ENCODE measurements around the gene SLC25A51.

The SLC25A51 gene

DNA sequence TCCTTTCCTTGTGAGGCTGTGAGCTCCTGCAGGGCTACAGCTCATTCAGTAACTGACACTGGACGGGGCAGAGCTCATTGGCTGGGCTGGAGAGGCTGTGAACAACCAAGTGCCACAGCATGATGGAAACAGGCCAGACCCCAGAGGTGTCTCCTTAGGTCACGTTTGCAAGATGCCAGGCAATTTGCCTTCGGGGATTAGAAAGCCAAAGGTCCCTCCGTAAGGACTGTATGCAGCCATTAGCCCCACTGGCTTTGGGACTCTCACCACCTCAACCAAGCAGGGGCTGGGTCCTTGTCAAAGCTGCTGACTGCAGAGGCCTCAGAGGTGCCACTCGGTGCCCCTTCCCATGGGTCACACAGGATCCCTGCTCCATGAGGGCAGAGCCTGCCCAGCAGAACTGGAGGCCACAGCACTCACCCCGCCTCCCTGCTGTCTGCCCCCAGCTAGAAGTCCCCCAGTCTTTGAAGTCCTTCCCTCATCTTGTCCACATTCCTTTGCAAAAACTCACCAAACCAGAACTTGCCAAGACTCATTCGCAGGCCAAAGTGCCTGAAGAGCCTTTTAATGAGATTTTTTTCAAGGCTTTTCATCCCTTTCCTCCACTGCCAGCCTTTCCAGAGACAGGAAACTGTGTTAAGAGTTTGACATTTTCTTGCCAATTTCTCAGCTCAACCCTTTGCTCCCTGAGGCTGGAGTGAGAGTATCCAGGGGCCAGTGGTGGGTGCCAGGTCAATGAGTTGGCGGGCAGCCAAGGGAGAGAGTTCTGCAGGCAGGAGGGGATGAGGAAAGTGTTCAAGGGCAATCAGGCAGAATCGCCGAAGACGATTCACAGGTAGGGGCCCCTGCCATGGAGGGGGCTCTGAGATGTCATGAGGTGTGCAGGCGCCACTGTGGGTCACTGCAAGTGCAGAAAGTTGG is 39.7 kb upstream of the SLC25A51 start:
- no peak overlapping the region for H3K4me3 ChIP-seq (ENCODE audit: low read length)
- TF ChIP-seq, protein P1, sequence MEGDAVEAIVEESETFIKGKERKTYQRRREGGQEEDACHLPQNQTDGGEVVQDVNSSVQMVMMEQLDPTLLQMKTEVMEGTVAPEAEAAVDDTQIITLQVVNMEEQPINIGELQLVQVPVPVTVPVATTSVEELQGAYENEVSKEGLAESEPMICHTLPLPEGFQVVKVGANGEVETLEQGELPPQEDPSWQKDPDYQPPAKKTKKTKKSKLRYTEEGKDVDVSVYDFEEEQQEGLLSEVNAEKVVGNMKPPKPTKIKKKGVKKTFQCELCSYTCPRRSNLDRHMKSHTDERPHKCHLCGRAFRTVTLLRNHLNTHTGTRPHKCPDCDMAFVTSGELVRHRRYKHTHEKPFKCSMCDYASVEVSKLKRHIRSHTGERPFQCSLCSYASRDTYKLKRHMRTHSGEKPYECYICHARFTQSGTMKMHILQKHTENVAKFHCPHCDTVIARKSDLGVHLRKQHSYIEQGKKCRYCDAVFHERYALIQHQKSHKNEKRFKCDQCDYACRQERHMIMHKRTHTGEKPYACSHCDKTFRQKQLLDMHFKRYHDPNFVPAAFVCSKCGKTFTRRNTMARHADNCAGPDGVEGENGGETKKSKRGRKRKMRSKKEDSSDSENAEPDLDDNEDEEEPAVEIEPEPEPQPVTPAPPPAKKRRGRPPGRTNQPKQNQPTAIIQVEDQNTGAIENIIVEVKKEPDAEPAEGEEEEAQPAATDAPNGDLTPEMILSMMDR (conservative IDR thresholded peaks at IDR 0.05; ENCODE audit: low read length), result no peak
- DNase-seq (ENCODE audit: low read depth), result peak; percentile 95

DNA sequence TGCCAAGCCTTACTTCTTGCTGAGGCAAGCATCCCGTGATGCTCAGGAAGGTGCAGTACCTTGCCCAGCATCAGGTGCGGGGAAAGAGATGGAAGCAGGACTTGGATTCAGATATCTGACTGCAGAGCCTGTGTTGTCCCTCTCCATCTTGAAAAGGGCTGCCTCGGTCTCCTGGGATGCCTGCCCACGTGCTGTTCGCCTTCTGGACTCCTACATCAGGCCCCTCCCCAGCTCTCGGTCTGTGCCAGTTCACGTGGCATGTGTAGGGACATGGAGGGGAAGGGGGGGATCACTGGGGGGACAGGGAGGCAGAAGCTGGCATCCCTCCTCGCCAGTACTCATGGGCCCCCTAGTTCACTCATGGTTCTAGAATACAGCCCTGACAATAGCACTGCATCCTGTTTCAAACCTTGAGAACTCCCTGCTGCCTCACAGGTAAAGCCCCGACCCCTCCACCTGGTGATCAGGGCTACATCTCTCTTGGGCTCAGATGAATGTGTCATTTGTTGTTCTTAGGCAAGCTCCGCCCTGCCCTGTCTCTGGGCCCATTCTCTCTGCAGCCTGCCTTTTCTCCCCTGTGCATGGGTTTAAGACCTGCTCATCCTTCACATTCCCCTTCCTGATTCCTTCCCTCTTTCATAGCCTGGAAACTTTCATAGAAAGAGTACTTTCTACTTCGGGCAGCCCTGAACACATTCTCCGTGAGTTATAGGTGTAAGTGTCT is 38.9 kb upstream of the SLC25A51 start:
- no peak overlapping the region for H3K4me3 ChIP-seq (ENCODE audit: low read length)
- no peak for DNase-seq (ENCODE audit: low read depth)
- TF ChIP-seq, protein P1 (conservative IDR thresholded peaks at IDR 0.05; ENCODE audit: low read length), result no peak

DNA sequence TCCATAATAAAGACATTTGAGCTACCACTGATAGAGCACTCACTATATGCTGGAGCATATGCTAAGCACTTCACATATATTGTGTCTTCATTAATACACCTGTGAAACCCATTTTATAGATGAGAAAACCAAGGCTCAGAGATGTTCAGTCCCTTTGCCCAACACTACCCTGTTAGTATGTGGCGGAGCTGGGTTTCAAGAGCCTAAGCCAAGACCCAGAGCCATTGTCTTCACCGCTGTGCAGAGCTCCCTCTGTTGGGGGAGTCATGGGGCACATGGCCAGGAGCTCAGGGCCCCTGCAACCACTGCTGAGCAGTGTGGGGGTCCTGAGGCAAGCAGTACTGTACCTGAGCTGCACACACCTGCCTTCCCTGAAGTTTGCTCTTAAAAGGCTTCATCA is 37.3 kb upstream of the SLC25A51 start:
- DNase-seq (ENCODE audit: low read depth), result no peak
- TF ChIP-seq, protein P1 (conservative IDR thresholded peaks at IDR 0.05; ENCODE audit: low read length), result no peak
- H3K4me3 ChIP-seq (ENCODE audit: low read length), result no peak overlapping the region

DNA sequence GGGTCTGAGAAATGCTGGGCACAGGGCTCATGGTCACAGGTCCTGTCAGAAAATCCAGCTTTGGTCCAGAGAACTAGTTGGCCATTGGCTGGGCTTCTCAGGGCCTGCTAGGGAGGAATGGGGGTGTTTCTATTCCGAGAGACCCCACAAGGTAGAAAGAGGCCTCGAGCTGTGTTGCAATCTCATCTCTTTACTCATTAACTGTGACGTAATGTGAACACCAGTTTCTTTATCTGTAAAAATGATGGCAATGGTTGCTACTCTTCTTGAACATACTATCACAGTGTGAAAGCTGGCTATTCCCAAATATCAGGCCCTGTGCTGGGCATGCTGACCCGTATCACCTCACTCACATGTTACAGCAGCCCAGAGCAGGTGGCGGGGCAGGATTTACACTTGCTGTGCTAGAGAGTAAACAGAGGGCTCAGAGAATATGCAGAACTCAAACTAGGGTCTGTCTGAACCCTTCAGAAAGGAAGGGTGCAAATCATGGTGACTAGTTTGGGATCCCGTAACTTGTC is 35.7 kb upstream of the SLC25A51 start:
- no peak for DNase-seq (ENCODE audit: low read depth)
- no peak overlapping the region for H3K4me3 ChIP-seq (ENCODE audit: low read length)
- TF ChIP-seq, protein P1 (conservative IDR thresholded peaks at IDR 0.05; ENCODE audit: low read length), result no peak

GRCh38 chr9:37938121-37938891 is 34.4 kb upstream of the SLC25A51 start:
- TF ChIP-seq, protein P1 (conservative IDR thresholded peaks at IDR 0.05; ENCODE audit: low read length), result no peak
- peak; percentile 68 for DNase-seq (ENCODE audit: low read depth)
- peak overlapping the region; percentile 24 for H3K4me3 ChIP-seq (ENCODE audit: low read length)

- H3K4me3 ChIP-seq (ENCODE audit: low read length), result no peak overlapping the region
- DNase-seq (ENCODE audit: low read depth), result no peak
- TF ChIP-seq, protein P1 (conservative IDR thresholded peaks at IDR 0.05; ENCODE audit: low read length), result no peak
Measured at GRCh38 chr9:37937366-37937765, 33.4 kb upstream of the SLC25A51 start.

Data from AG10803 (cell line).